Bronchial epithelial cell (primary cell): ENCODE results near the gene NLGN1. TPM values are rescaled to one million over a fixed set of nuclear protein-coding genes. Genes with fewer than 3 reads are reported as not detected.

Experiments
- DNase-seq: peaks from one replicate; pipeline ENCODE4 v3.0.0-alpha.2; 2010; ENCODE audit warnings: low read depth
- FAIRE-seq: peaks from 2 replicates; lab custom pipeline; 2011; peaks lifted over from hg19 to GRCh38; lab: Jason Lieb, UNC
- H3K27me3 ChIP-seq: 2 replicates; pipeline ENCODE4 v1.5.1; 2011; ENCODE audit warnings: low read length; ENCODE audit not compliant: control insufficient read depth, insufficient read depth
- H3K36me3 ChIP-seq: 2 replicates; pipeline ENCODE4 v1.5.1; 2011; ENCODE audit warnings: low read length; ENCODE audit not compliant: control insufficient read depth, insufficient read depth
- H3K4me3 ChIP-seq: 2 replicates; pipeline ENCODE4 v1.5.1; 2011; ENCODE audit warnings: mild to moderate bottlenecking, low read depth, low read length, control low read depth
- CTCF ChIP-seq: IDR thresholded peaks from 2 replicates; pipeline ENCODE4 v1.5.1; 2011; ENCODE audit warnings: mild to moderate bottlenecking, moderate library complexity, low read length, control low read depth, inconsistent platforms; ENCODE audit not compliant: insufficient read depth, severe bottlenecking
- total RNA-seq: library from RNA; depleted of rRNA; stranded (reverse); fragments of >200 nt; gene quantifications from 2 replicates; pipeline ENCODE4 v1.2.1, GENCODE V29; 2014

NLGN1 gene
- total RNA-seq, 1 donor from 2014 or later: under 0.01 TPM

- H3K4me3 ChIP-seq: no peak overlapping the region
- no peak for TF ChIP-seq CTCF
- H3K27me3 ChIP-seq: no peaks in the 10 kb centered on the region
- DNase-seq (peak; percentile 39), FAIRE-seq (no peak)
- H3K36me3 ChIP-seq: no peaks in the 10 kb centered on the region
Observed at GRCh38 chr3:173793963-173794362, 396.4 kb downstream of the NLGN1 start.

- no peak for DNase-seq
- Histone ChIP-seq H3K4me3 (no peak overlapping the region), H3K36me3 (no peaks in the 10 kb centered on the region), H3K27me3 (no peaks in the 10 kb centered on the region)
- no peak for TF ChIP-seq CTCF
- FAIRE-seq: no peak
Observed at GRCh38 chr3:173796405-173796804, 398.9 kb downstream of the NLGN1 start.

GRCh38 chr3:173796890-173797289 is 399.3 kb downstream of the NLGN1 start:
- no peak for DNase-seq
- no peaks in the 10 kb centered on the region for H3K27me3 ChIP-seq
- no peak for FAIRE-seq
- no peaks in the 10 kb centered on the region for H3K36me3 ChIP-seq
- no peak overlapping the region for H3K4me3 ChIP-seq
- no peak for TF ChIP-seq CTCF

- DNase-seq (no peak), FAIRE-seq (no peak)
- H3K36me3 ChIP-seq: no peaks in the 10 kb centered on the region
- no peak for TF ChIP-seq CTCF
- H3K27me3 ChIP-seq: no peaks in the 10 kb centered on the region
- H3K4me3 ChIP-seq: no peak overlapping the region
Observed at GRCh38 chr3:173799060-173799816, 401.7 kb downstream of the NLGN1 start.

- no peaks in the 10 kb centered on the region for H3K27me3 ChIP-seq
- TF ChIP-seq CTCF: no peak
- H3K36me3 ChIP-seq: no peaks in the 10 kb centered on the region
- DNase-seq: no peak
- no peak overlapping the region for H3K4me3 ChIP-seq
- FAIRE-seq: no peak
Observed at GRCh38 chr3:173800154-173800553, 402.6 kb downstream of the NLGN1 start.

GRCh38 chr3:173814809-173815208 is 417.3 kb downstream of the NLGN1 start:
- no peaks in the 10 kb centered on the region for H3K27me3 ChIP-seq
- no peaks in the 10 kb centered on the region for H3K36me3 ChIP-seq
- no peak overlapping the region for H3K4me3 ChIP-seq
- no peak for TF ChIP-seq CTCF
- FAIRE-seq: no peak
- DNase-seq: no peak
